ENCODE results near the gene CLEC4F. TPM values are rescaled to one million over a fixed set of nuclear protein-coding genes. Genes with fewer than 3 reads are reported as not detected.

CLEC4F gene
- total and polyA plus RNA-seq, 2 of the 4 experiments (the other 2 are of a cell fraction) = not detected

GRCh38 chr2:70766357-70767078 lies 53.9 kb downstream of the CLEC4F start:
- CTCF ChIA-PET = no interaction called here
- Histone ChIP-seq H3K36me3 (ENCODE audit: control insufficient read depth, insufficient read depth, low read length) (no peaks in the 10 kb centered on the region), H3K4me3 (ENCODE audit: insufficient read depth, low read depth, low read length) (no peak overlapping the region), H2AK9ac (replicated peaks; ENCODE audit: low read depth, low read length, poor library complexity) (no peak overlapping the region), H2BK5ac (ENCODE audit: low read depth, low read length, poor library complexity, severe bottlenecking) (no peak overlapping the region), H3K23ac (ENCODE audit: low read depth, low read length) (no peak overlapping the region; the same call in 1 of the 2 replicates), H4K8ac (ENCODE audit: low read depth in 2 of 2, low read length in 2 of 2) (no peak overlapping the region), H3K14ac (replicated peaks; ENCODE audit: low read depth, low read length) (no peak overlapping the region), H3K18ac (ENCODE audit: low read depth, low read length) (no peak overlapping the region), H3K56ac (ENCODE audit: extremely low read depth, insufficient read depth, low read length) (no peak overlapping the region), H3K9me1 (ENCODE audit: insufficient read depth, low read length) (peaks cover 2% of the 10 kb centered on the region; the same call in 1 of the 2 replicates), H4K91ac (ENCODE audit: insufficient read depth, low read depth, low read length) (no peak overlapping the region), H3K27me3 (ENCODE audit: control insufficient read depth, insufficient read depth, low read length) (peaks cover 44% of the 10 kb centered on the region), H4K5ac (ENCODE audit: low read depth, low read length) (no peak overlapping the region), H3K4me2 (ENCODE audit: low read depth, low read length) (no peak overlapping the region), H3K27ac (ENCODE audit: insufficient read depth, low read length) (no peak overlapping the region), H2BK120ac (ENCODE audit: low read depth, low read length) (no peak overlapping the region), H2BK15ac (ENCODE audit: low read depth, low read length) (no peak overlapping the region), H4K20me1 (ENCODE audit: insufficient read depth, low read length) (no peaks in the 10 kb centered on the region), H3K4ac (ENCODE audit: low read depth, low read length) (no peak overlapping the region), H3K9ac (ENCODE audit: low read depth, low read length) (no peak overlapping the region), H2AK5ac (ENCODE audit: low read depth, low read length) (no peak overlapping the region), H3K9me3 (ENCODE audit: control insufficient read depth, insufficient read depth, low read length) (no peaks in the 10 kb centered on the region), H3K79me1 (ENCODE audit: low read depth in 1 of 2, low read length in 2 of 2) (no peaks in the 10 kb centered on the region), H2AFZ (replicated peaks; ENCODE audit: low read length, poor library complexity) (no peak overlapping the region), H3K4me1 (ENCODE audit: control insufficient read depth, insufficient read depth, low read length) (no peaks in the 10 kb centered on the region), H2BK20ac (ENCODE audit: low read depth, low read length) (no peak overlapping the region)
- no peak for TF ChIP-seq CTCF (conservative IDR thresholded peaks at IDR 0.05; ENCODE audit: low read depth, low read length)
- TF ChIP-seq FOS (IDR thresholded peaks at IDR 0.05; ENCODE audit: low read depth, low read length) = no peak
- no peak for TF ChIP-seq CHD1 (IDR thresholded peaks at IDR 0.05; ENCODE audit: low read depth, low read length)
- peak; percentile 48 for TF ChIP-seq MAFK (IDR thresholded peaks at IDR 0.05; ENCODE audit: low read depth, low read length)
- no peak for TF ChIP-seq SMC3 (IDR thresholded peaks at IDR 0.05; ENCODE audit: low read depth, low read length)
- no peak for TF ChIP-seq ELK1 (IDR thresholded peaks at IDR 0.05; ENCODE audit: borderline replicate concordance, low read depth, low read length)
- no peak for TF ChIP-seq CEBPB (IDR thresholded peaks at IDR 0.05; ENCODE audit: low read depth, low read length)
- no peak for ATAC-seq (ENCODE audit: low read depth)
- no TSS peak for BruUV-seq (replicated peaks)
- POLR2A ChIA-PET (ENCODE audit: unreplicated experiment) = no interaction called here
- 0% methylated on average over 1 of the region's 7 CpGs; no CpG with 5 or more reads in 1 of the 2 experiments for WGBS, 2 experiments (ENCODE audit: extremely low coverage in 2 of 2, insufficient read length in 1 of 2)
- intact Hi-C loops (cut with micrococcal nuclease) (no loop called here), dilution Hi-C loops (cut with HindIII; ENCODE audit: low sequenced_read_pairs, unreplicated experiment) (no loop called here), in situ Hi-C loops (cut with MboI; ENCODE audit: low sequenced_read_pairs) (no loop called here)
- DNase-seq = no peak
